ENCODE measurements around the gene MAGI1.
"Not testable (repeated sequence)": the region's sequence is repeated elsewhere in the genome, so short reads cannot be mapped to it uniquely, and the experiment has no call there.

Gene MAGI1

GRCh38 chr3:65532215-65532614 is 506.5 kb downstream of the MAGI1 start:
- TF ChIP-seq CTCF (IDR thresholded peaks at IDR 0.05; ENCODE audit: insufficient read depth, low read depth, low read length, missing control alignments), result no peak
- no peak for DNase-seq (ENCODE audit: low read depth)
- no peak overlapping the region for H3K4me3 ChIP-seq (ENCODE audit: low read length)

GRCh38 chr3:65531499-65531898 is 507.2 kb downstream of the MAGI1 start:
- peak; percentile 18 for DNase-seq (ENCODE audit: low read depth)
- H3K4me3 ChIP-seq (ENCODE audit: low read length), result no peak overlapping the region
- TF ChIP-seq CTCF (IDR thresholded peaks at IDR 0.05; ENCODE audit: insufficient read depth, low read depth, low read length, missing control alignments), result no peak

- no peak overlapping the region for H3K4me3 ChIP-seq (ENCODE audit: low read length)
- no peak for DNase-seq (ENCODE audit: low read depth)
- TF ChIP-seq CTCF (IDR thresholded peaks at IDR 0.05; ENCODE audit: insufficient read depth, low read depth, low read length, missing control alignments), result no peak
Observed at GRCh38 chr3:65526656-65527055, 512.1 kb downstream of the MAGI1 start.

GRCh38 chr3:65524584-65524983 is 514.1 kb downstream of the MAGI1 start:
- no peak for DNase-seq (ENCODE audit: low read depth)
- no peak overlapping the region for H3K4me3 ChIP-seq (ENCODE audit: low read length)
- no peak for TF ChIP-seq CTCF (IDR thresholded peaks at IDR 0.05; ENCODE audit: insufficient read depth, low read depth, low read length, missing control alignments)

- no peak overlapping the region for H3K4me3 ChIP-seq (ENCODE audit: low read length)
- TF ChIP-seq CTCF (IDR thresholded peaks at IDR 0.05; ENCODE audit: insufficient read depth, low read depth, low read length, missing control alignments), result no peak
- DNase-seq (ENCODE audit: low read depth), result no peak
Observed at GRCh38 chr3:65523878-65524277, 514.8 kb downstream of the MAGI1 start.

GRCh38 chr3:65521032-65521431 is 517.7 kb downstream of the MAGI1 start:
- no peak for TF ChIP-seq CTCF (IDR thresholded peaks at IDR 0.05; ENCODE audit: insufficient read depth, low read depth, low read length, missing control alignments)
- no peak overlapping the region for H3K4me3 ChIP-seq (ENCODE audit: low read length)
- DNase-seq (ENCODE audit: low read depth), result no peak

- TF ChIP-seq CTCF (IDR thresholded peaks at IDR 0.05; ENCODE audit: insufficient read depth, low read depth, low read length, missing control alignments), result no peak
Observed at GRCh38 chr3:65516998-65517397, 521.7 kb downstream of the MAGI1 start.

GRCh38 chr3:65514317-65514716 is 524.4 kb downstream of the MAGI1 start:
- DNase-seq (ENCODE audit: low read depth); H3K4me3 ChIP-seq (ENCODE audit: low read length): not testable (repeated sequence)

More at GRCh38 chr3:65516998-65517397, 521.7 kb downstream of the MAGI1 start:
- H3K4me3 ChIP-seq (ENCODE audit: low read length), result no peak overlapping the region
- DNase-seq (ENCODE audit: low read depth), result no peak

GRCh38 chr3:65509423-65509794 is 529.3 kb downstream of the MAGI1 start:
- not testable (repeated sequence) for DNase-seq (ENCODE audit: low read depth)
- H3K4me3 ChIP-seq (ENCODE audit: low read length), result peak overlapping the region; percentile 27

Data from epithelial cell of esophagus (primary cell).